Right cardiac atrium (tissue), 5 donors: Measurements from ENCODE around the gene KIF21B. TPM values are rescaled to one million over a fixed set of nuclear protein-coding genes. Genes with fewer than 3 reads are reported as not detected.

Experiments used
- ATAC-seq, 2 donors: fragments of 200-7000 bp; cut with Tn5 transposase; one replicate each; pipeline versions ENCODE4 v1.8.0 to v1.9.1; 2020; ENCODE audit warnings: moderate library complexity in 2 of 2, mild to moderate bottlenecking in 1 of 2
- DNase-seq, 3 donors: peaks; one replicate each; pipeline ENCODE4 v3.0.0-alpha.2; 2020
- H3K27ac ChIP-seq: one replicate; pipeline ENCODE4 v1.5.1; 2013; ENCODE audit warnings: mild to moderate bottlenecking, low read length, control low read depth, moderate library complexity
- H3K27me3 ChIP-seq: one replicate; pipeline ENCODE4 v1.6.1; 2013; ENCODE audit not compliant: control insufficient read depth, insufficient read depth
- H3K4me1 ChIP-seq: one replicate; pipeline ENCODE4 v1.6.1; 2013; ENCODE audit warnings: low read length; ENCODE audit not compliant: control insufficient read depth, insufficient read depth
- H3K4me3 ChIP-seq: one replicate; pipeline ENCODE4 v1.5.1; 2013; ENCODE audit warnings: low read length, control low read depth
- H3K9me3 ChIP-seq: one replicate; pipeline ENCODE4 v1.6.1; 2013; ENCODE audit warnings: low read length; ENCODE audit not compliant: control insufficient read depth
- WGBS: extraction: QIAGEN DNeasy Blood & Tissue Kit; methylation state at CpG from one replicate; pipeline ENCODE4 v1.1.7; 2013; 5-methylcytosine and 5-hydroxymethylcytosine counted together
- intact Hi-C, 4 donors: fragments of 100-400 bp; cut with DNase I; formaldehyde crosslinking; loops; one replicate each; pipeline versions ENCODE4 v1.11.0 to v1.14.0; 2022 to 2023
- polyA plus RNA-seq: library from polyadenylated mRNA; stranded (reverse); fragments of 200-250 nt; gene quantifications from one replicate; pipeline ENCODE4 v1.2.3, GENCODE V29; 2013
- total RNA-seq, 4 donors: library from RNA; stranded (reverse); fragmentation: NEBNext Ultra II Directional; extraction: Animal tissue kit (Norgen Biotek cat#: 25700); gene quantifications; one replicate each; pipeline ENCODE4 v1.2.1, GENCODE V29; 2021
- donor health status: healthy with polysubstance abuse.
- donor health status: DM: no; HTN: yes; CAD: no.
- donor health status: DM: no; HTN: no; CAD: no.
- donor health status: DM: no; HTN: yes; CAD: no; lungs with severe emphysema.
- donor health status: DM: yes; HTN: yes; CAD: no.

Gene KIF21B
- total and polyA plus RNA-seq, 5 donors, result 0.36 to 0.83 (median 0.57) TPM

DNA sequence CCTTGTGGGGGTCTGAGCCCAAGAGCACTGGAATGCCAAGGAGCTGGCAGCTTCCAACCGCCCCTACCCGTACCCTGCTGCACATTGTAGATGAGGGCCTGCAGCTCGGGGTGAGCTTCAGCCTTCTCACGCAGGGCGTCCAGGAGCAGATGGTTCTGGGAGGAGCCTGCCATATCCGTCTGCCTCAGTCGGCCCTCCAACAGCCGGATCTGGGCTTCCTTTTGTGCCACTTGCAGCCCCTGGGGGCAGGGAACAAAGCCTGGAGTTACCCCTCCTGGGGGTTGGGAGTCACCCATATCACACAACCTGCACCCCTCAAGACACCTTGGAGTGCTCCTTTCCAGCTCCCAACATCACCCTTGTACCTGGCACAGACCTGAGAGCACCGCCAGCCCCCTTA is 34.8 kb downstream of the KIF21B start:
- intact Hi-C loops, result no loop called here
- Histone ChIP-seq H3K9me3 (no peaks in the 10 kb centered on the region), H3K27ac (no peak overlapping the region), H3K27me3 (no peaks in the 10 kb centered on the region), H3K4me3 (no peak overlapping the region), H3K4me1 (no peaks in the 10 kb centered on the region)
- WGBS, result 97% methylated on average over 9 of the region's 9 CpGs
- DNase-seq, result peak in 1 of 3 donors; percentile 11
- ATAC-seq, result no peak

- Histone ChIP-seq H3K4me1 (no peaks in the 10 kb centered on the region), H3K27me3 (no peaks in the 10 kb centered on the region), H3K9me3 (no peaks in the 10 kb centered on the region), H3K27ac (no peak overlapping the region), H3K4me3 (no peak overlapping the region)
- intact Hi-C loops, result no loop called here
- 93% methylated on average over 1 of the region's 1 CpG for WGBS
- DNase-seq (no peak), ATAC-seq (no peak)
These were observed 38.0 kb downstream of the KIF21B start for GRCh38 chr1:200985481-200985880.

GRCh38 chr1:200983035-200983561 is 40.4 kb downstream of the KIF21B start:
- DNase-seq, result no peak
- no peaks in the 10 kb centered on the region for H3K27me3 ChIP-seq
- H3K9me3 ChIP-seq, result no peaks in the 10 kb centered on the region
- no peak overlapping the region for H3K27ac ChIP-seq
- no peaks in the 10 kb centered on the region for H3K4me1 ChIP-seq
- WGBS, result 91% methylated on average over 12 of the region's 12 CpGs
- no peak for ATAC-seq
- no peak overlapping the region for H3K4me3 ChIP-seq
- intact Hi-C loops, result no loop called here

DNA sequence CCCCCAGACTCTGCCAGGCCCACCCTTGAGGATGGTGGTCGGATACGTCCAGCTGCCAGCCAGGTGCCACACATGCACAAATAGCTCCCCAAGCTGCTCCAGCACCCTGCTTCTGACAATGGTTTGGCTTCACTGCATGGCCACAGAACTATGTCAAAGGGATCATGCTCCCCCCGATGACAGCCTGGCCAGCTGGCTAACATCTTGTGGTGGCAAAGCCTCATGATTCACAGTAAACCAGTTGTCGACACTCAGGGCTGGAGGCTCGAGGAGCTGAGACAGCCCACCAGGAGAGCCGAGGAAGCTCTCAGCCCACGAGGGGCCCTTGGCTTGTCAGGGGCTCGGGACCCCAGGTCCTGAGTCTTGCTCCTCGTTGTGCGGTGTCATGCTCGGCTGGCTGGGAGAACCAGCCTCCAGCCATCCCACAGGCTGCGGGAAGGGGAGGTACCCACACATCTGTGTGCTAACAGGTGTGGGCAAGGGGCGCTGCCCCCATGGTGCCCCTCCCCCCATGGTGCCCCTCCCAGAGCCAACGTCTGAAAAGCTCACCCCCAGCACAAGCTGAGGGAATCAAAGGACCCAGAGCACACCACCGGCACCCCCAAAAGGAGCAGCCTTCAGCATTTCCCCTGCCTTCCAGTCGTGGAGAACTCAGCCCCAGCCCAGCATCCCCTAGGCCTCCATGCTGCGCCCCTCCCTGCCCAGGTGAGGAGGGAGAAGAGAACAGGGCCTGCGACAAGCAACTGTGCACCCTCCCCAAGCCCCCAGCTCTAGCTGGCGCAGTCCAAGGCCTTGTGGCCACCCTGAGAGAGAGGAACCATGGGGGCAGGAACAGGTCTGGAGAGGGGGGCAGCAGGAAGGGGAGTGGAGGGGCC is 41.2 kb downstream of the KIF21B start:
- Histone ChIP-seq H3K9me3 (no peaks in the 10 kb centered on the region), H3K27ac (no peak overlapping the region), H3K27me3 (no peaks in the 10 kb centered on the region), H3K4me1 (no peaks in the 10 kb centered on the region), H3K4me3 (no peak overlapping the region)
- ATAC-seq, result no peak
- 70% methylated on average over 19 of the region's 19 CpGs for WGBS
- intact Hi-C loops, result no loop called here
- DNase-seq, result peak in 1 of 3 donors; percentile 45

DNA sequence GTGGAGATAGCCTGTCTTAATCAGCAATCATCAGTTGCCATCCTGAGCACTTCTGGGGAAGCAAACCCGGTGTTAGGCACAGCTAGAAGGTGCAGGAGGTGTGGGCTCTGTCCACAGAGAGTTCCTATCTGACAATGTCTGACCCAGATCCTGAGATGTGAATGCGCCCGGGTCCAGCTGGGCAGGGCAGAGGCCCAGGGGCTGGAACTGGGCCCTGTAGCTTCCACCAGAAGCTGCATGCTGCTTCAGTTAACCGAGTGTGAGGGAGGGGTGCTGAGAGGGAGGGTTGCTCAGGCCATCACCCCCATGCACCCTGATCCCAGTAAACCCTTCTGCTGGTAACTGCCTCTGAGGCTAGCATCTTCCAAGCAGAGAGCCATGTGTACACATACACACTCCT is 42.2 kb downstream of the KIF21B start:
- Histone ChIP-seq H3K27ac (no peak overlapping the region), H3K27me3 (no peaks in the 10 kb centered on the region), H3K4me1 (no peaks in the 10 kb centered on the region), H3K9me3 (no peaks in the 10 kb centered on the region), H3K4me3 (no peak overlapping the region)
- 83% methylated on average over 4 of the region's 4 CpGs for WGBS
- intact Hi-C loops, result no loop called here
- ATAC-seq (no peak), DNase-seq (peak in 1 of 3 donors; percentile 31)

DNA sequence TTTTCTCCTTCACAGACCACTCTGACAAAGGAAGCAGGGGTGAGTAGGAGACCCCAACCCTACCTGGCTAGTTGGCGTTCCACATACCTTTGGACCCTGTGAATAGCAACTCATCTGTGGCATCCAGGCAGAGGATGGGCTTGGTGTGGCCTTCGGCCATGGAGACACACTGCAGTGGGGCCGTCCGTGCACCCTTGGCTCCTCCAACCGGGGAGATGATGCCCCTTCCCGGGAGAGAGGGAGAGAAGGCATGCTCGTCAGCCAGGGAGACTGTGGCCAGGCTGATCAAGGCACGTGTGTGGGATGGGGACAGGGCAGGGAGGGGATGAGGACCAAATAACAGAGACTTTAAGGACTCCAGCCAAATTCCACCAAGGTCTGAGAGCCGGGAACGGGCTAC is 42.6 kb downstream of the KIF21B start:
- 85% methylated on average over 10 of the region's 10 CpGs for WGBS
- no peaks in the 10 kb centered on the region for H3K27me3 ChIP-seq
- H3K4me3 ChIP-seq, result no peak overlapping the region
- intact Hi-C loops, result no loop called here
- no peaks in the 10 kb centered on the region for H3K4me1 ChIP-seq
- DNase-seq (no peak), ATAC-seq (no peak)
- no peak overlapping the region for H3K27ac ChIP-seq
- H3K9me3 ChIP-seq, result no peaks in the 10 kb centered on the region

- H3K4me3 ChIP-seq, result no peak overlapping the region
- DNase-seq (no peak), ATAC-seq (no peak)
- no peaks in the 10 kb centered on the region for H3K9me3 ChIP-seq
- 95% methylated on average over 2 of the region's 2 CpGs for WGBS
- H3K27me3 ChIP-seq, result no peaks in the 10 kb centered on the region
- intact Hi-C loops, result no loop called here
- no peaks in the 10 kb centered on the region for H3K4me1 ChIP-seq
- no peak overlapping the region for H3K27ac ChIP-seq
These were observed 43.1 kb downstream of the KIF21B start for GRCh38 chr1:200980452-200980772.

GRCh38 chr1:200979574-200980451 is 43.7 kb downstream of the KIF21B start:
- ATAC-seq, result no peak
- intact Hi-C loops, result loop anchor here in 3 of 4 donors (10.0 kb wide), 2 partner anchors 125 to 245 kb away; no protein-coding TSS in a partner anchor
- no peaks in the 10 kb centered on the region for H3K9me3 ChIP-seq
- WGBS, result 85% methylated on average over 13 of the region's 13 CpGs
- no peaks in the 10 kb centered on the region for H3K27me3 ChIP-seq
- no peak overlapping the region for H3K27ac ChIP-seq
- H3K4me3 ChIP-seq, result no peak overlapping the region
- DNase-seq, result peak in 1 of 3 donors; percentile 59
- no peaks in the 10 kb centered on the region for H3K4me1 ChIP-seq

DNA sequence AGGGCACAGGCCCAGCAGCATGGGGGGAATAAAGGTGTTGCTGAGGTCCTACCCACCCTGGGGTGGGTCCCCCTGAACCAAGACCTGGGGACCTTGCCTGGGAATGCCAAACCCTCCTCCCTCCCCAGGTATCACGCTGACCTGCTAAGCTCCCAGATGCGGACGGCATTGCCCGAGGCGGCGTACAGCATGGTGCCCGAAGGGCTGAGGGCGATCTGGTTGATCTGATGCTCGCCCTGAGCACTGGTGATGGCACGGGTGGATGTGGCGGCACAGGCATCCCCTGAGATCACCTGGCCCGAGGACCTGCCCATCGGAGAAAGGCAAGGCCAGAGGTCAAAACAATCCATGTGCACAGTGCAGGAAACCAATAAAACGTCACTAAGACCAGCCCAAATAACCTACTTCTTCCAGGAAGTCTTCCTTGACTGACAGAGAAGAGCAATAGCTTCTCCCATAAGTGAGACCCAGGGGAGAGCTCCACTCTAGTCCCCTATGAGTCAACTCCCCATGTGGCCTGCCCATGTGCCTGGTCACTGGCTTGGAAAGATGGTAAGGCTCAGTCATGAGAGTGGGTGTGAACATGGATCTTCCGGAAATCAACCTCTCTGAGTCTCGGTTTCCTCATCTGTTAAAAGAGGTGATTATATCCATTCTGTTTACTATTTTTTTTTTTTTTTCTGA is 46.3 kb downstream of the KIF21B start:
- Histone ChIP-seq H3K9me3 (no peaks in the 10 kb centered on the region), H3K27me3 (no peaks in the 10 kb centered on the region), H3K4me3 (no peak overlapping the region), H3K27ac (no peak overlapping the region), H3K4me1 (no peaks in the 10 kb centered on the region)
- WGBS, result 96% methylated on average over 16 of the region's 16 CpGs
- no peak for ATAC-seq
- DNase-seq, result no peak
- intact Hi-C loops, result loop anchor here in 3 of 4 donors (10.0 kb wide), 2 partner anchors 128 to 248 kb away; no protein-coding TSS in a partner anchor

DNA sequence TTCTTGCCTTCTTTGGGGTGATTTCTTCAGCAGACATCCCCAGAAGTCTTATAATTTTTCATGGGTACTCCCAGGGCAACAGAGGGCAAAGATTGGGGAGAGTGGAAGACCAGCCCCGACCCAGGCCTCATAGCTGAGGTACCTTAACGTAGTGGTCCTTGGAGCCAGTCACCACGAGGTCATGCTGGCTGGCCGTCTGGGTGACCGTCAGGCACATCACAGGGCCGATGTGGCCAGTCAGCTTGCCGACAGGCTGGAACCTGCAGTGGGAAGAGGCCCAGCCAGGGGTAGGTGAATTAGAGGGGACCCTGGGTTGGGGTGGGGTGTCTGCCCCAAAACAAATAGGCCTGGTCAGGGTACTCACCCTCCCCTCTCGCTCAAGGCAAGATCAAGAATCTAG is 46.9 kb downstream of the KIF21B start:
- intact Hi-C loops, result loop anchor here in 3 of 4 donors (10.0 kb wide), 2 partner anchors 128 to 248 kb away; no protein-coding TSS in a partner anchor

More for the DNA sequence above, 46.9 kb downstream of the KIF21B start:
- Histone ChIP-seq H3K4me1 (no peaks in the 10 kb centered on the region), H3K9me3 (no peaks in the 10 kb centered on the region), H3K4me3 (no peak overlapping the region), H3K27me3 (no peaks in the 10 kb centered on the region), H3K27ac (no peak overlapping the region)
- ATAC-seq (no peak), DNase-seq (no peak)
- WGBS, result 90% methylated on average over 8 of the region's 8 CpGs
